Mucosa of stomach (tissue), 1 donor: ENCODE measurements around the gene PTPRK.

ENCODE experiments used
- H3K27me3 ChIP-seq: one replicate; pipeline ENCODE4 v1.7.0; 2013; ENCODE audit warnings: mild to moderate bottlenecking, low read length; ENCODE audit not compliant: control insufficient read depth, insufficient read depth
- H3K36me3 ChIP-seq: one replicate; pipeline ENCODE4 v1.7.0; 2013; ENCODE audit warnings: low read length; ENCODE audit not compliant: control insufficient read depth, insufficient read depth
- H3K4me1 ChIP-seq: one replicate; pipeline ENCODE4 v1.7.0; 2013; ENCODE audit warnings: mild to moderate bottlenecking, low read length; ENCODE audit not compliant: control insufficient read depth, insufficient read depth
- H3K4me3 ChIP-seq: one replicate; pipeline ENCODE4 v1.7.0; 2013; ENCODE audit warnings: low read length
- H3K9ac ChIP-seq: one replicate; pipeline ENCODE4 v1.7.0; 2013; ENCODE audit warnings: mild to moderate bottlenecking, low read length, moderate library complexity
- H3K9me3 ChIP-seq: one replicate; pipeline ENCODE4 v1.7.0; 2013; ENCODE audit warnings: mild to moderate bottlenecking, low read length, moderate library complexity; ENCODE audit not compliant: control insufficient read depth
- donor health status: Pancreatic carcinoma.

The PTPRK gene

DNA sequence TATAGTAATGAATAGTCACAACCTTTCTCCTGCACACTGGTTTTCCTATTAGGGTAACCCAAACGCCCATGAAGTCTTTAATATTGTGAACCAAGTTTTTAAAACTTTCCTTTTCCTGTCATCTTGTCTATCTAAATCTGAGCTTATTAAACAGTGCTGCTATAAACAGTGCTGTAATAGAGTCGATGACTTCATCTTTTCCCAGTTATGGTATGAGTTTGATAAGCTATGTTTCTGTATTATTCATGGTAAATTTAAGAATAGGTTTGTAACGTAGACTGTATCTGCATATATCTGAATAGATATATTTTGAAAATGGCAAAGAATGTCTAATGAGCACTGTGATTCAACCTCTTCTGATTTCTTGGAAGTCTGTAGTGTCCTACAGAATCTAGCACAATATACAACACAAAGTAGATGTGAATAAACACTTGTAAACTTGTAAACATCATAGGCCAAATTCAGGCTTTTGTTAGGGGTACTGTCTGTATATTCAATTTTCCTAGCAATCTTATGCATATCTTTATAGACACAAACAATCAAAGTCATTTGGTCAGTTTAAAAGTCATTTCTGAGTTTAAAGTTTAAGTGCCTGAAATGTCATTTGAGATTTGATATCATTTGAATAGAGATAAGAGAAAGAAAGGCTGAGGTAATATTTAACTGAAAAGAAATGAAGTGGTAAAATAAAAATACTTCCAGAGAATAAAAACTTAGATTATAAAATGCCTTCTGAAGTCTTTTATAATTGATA is 155.5 kb downstream of the PTPRK start:
- Histone ChIP-seq H3K9me3 (no peaks in the 10 kb centered on the region), H3K27me3 (no peaks in the 10 kb centered on the region), H3K4me3 (no peak overlapping the region), H3K4me1 (peaks cover 35% of the 10 kb centered on the region), H3K9ac (no peak overlapping the region), H3K36me3 (no peaks in the 10 kb centered on the region)

- Histone ChIP-seq H3K9me3 (no peaks in the 10 kb centered on the region), H3K27me3 (no peaks in the 10 kb centered on the region), H3K4me3 (no peak overlapping the region), H3K4me1 (peaks cover 27% of the 10 kb centered on the region), H3K9ac (no peak overlapping the region), H3K36me3 (no peaks in the 10 kb centered on the region)
Measured at GRCh38 chr6:128363020-128363813, 157.2 kb downstream of the PTPRK start.

DNA sequence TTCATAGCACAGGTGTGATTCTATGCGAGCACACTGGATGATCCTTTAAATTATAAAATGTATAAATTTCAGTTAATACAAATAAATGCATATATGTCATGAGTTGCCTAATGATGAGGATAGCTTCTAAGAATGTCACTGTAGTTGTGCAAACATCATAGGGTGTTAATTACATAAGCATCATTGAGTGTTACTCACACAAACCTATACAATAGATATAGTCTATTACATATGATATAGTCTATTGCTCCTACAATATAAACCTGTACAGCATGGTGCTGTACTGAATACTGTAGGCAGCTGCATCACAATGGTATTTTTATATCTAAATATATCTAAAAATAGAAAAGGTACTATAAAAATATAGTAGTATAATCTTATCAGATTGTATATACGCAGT is 159.0 kb downstream of the PTPRK start:
- Histone ChIP-seq H3K4me3 (no peak overlapping the region), H3K9ac (no peak overlapping the region), H3K4me1 (peaks cover 22% of the 10 kb centered on the region), H3K36me3 (no peaks in the 10 kb centered on the region), H3K9me3 (no peaks in the 10 kb centered on the region), H3K27me3 (no peaks in the 10 kb centered on the region)

- Histone ChIP-seq H3K9me3 (no peaks in the 10 kb centered on the region), H3K4me3 (no peak overlapping the region), H3K36me3 (no peaks in the 10 kb centered on the region), H3K9ac (no peak overlapping the region), H3K27me3 (no peaks in the 10 kb centered on the region), H3K4me1 (peaks cover 8% of the 10 kb centered on the region)
Measured at GRCh38 chr6:128358244-128358776, 162.1 kb downstream of the PTPRK start.

DNA sequence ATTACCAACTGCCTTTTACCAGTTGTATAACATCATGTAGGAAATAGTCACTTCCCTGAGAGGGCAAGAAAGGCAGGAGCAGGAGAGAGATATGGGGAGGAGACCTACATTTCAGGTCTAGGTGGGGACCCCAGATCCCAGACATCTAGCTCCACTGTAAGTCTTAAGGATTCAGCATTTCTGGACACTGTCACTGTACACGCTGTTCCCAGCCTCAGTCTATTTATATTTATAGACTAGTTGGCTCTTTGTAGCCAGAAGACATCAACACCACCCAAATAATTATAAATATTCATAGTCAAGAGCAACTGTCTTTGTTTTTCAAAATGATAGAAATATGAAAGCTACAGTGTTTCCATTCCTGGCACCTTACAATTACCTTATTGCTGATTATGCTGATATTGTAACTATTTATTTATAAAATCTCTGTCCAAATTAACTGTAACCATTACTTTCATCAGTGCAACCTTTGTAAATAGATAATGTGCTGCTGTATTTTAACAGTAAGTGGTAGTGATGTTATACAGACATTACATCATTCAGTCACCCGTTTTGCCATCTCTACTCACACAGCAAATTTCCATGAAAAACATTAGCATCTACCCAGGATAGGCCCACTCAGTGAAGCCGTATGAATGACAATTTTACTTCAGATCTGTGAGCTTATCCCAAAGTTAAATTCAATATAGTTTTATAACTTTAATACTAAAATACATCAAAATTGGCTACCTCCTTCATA is 162.8 kb downstream of the PTPRK start:
- Histone ChIP-seq H3K27me3 (no peaks in the 10 kb centered on the region), H3K4me3 (no peak overlapping the region), H3K4me1 (peaks cover 11% of the 10 kb centered on the region), H3K36me3 (no peaks in the 10 kb centered on the region), H3K9me3 (no peaks in the 10 kb centered on the region), H3K9ac (no peak overlapping the region)

DNA sequence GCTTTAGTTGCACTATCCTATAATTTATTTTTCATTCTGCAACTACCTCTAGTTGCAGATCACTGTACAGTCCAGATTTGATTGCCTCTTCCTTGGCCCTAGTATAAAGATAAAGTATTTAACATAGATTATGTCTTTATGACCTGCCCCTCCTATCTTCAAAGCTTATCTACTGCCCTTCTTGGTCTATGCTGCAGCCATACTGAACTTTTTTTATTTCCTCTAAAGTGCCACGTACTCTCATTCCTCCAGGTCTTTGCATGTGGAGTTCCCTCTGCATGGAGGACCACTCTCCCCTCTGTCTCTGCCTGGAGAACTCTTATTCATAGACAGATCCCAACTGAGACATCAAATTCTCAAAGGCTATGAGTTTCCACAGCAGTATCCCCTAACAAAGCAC is 168.0 kb downstream of the PTPRK start:
- Histone ChIP-seq H3K9me3 (no peaks in the 10 kb centered on the region), H3K36me3 (no peaks in the 10 kb centered on the region), H3K27me3 (no peaks in the 10 kb centered on the region), H3K9ac (no peak overlapping the region), H3K4me3 (no peak overlapping the region), H3K4me1 (peaks cover 27% of the 10 kb centered on the region)

- Histone ChIP-seq H3K27me3 (no peaks in the 10 kb centered on the region), H3K9ac (no peak overlapping the region), H3K4me1 (peaks cover 23% of the 10 kb centered on the region), H3K36me3 (no peaks in the 10 kb centered on the region), H3K9me3 (no peaks in the 10 kb centered on the region), H3K4me3 (no peak overlapping the region)
Measured at GRCh38 chr6:128351255-128351514, 169.2 kb downstream of the PTPRK start.

- no peak overlapping the region for H3K4me3 ChIP-seq
- H3K9me3 ChIP-seq, result no peaks in the 10 kb centered on the region
- no peak overlapping the region for H3K9ac ChIP-seq
- H3K4me1 ChIP-seq, result peaks cover 23% of the 10 kb centered on the region
- H3K27me3 ChIP-seq, result no peaks in the 10 kb centered on the region
- no peaks in the 10 kb centered on the region for H3K36me3 ChIP-seq
Measured at GRCh38 chr6:128350416-128351254, 169.8 kb downstream of the PTPRK start.

GRCh38 chr6:128347123-128347522 is 173.3 kb downstream of the PTPRK start:
- H3K36me3 ChIP-seq, result no peaks in the 10 kb centered on the region
- H3K9ac ChIP-seq, result no peak overlapping the region
- H3K4me3 ChIP-seq, result no peak overlapping the region
- no peaks in the 10 kb centered on the region for H3K27me3 ChIP-seq
- no peaks in the 10 kb centered on the region for H3K9me3 ChIP-seq
- peaks cover 17% of the 10 kb centered on the region for H3K4me1 ChIP-seq

DNA sequence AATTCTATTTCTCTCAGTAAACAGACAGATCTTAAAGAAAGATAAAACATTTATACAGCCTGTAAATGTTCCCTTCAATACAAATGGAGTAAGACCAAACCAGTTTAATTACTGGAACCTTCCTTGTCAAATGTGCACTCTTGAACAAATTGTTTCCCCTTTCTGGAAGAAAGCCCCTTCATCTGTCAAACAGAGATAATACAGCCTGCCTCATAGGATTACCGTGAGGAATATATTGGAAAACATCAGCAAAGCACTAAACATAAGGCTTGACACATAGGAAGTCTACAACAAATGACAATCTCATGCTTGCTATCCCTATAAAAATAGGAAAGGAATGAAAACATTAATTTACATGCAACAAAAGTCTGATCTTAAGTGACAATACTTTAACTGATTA is 173.8 kb downstream of the PTPRK start:
- Histone ChIP-seq H3K36me3 (no peaks in the 10 kb centered on the region), H3K27me3 (no peaks in the 10 kb centered on the region), H3K9me3 (no peaks in the 10 kb centered on the region), H3K4me1 (peaks cover 17% of the 10 kb centered on the region), H3K9ac (no peak overlapping the region), H3K4me3 (no peak overlapping the region)

GRCh38 chr6:128345278-128345677 is 175.1 kb downstream of the PTPRK start:
- Histone ChIP-seq H3K27me3 (no peaks in the 10 kb centered on the region), H3K36me3 (no peaks in the 10 kb centered on the region), H3K9ac (no peak overlapping the region), H3K4me3 (no peak overlapping the region), H3K4me1 (peaks cover 12% of the 10 kb centered on the region), H3K9me3 (no peaks in the 10 kb centered on the region)
